ENCODE results near the gene C18orf63.

DNA sequence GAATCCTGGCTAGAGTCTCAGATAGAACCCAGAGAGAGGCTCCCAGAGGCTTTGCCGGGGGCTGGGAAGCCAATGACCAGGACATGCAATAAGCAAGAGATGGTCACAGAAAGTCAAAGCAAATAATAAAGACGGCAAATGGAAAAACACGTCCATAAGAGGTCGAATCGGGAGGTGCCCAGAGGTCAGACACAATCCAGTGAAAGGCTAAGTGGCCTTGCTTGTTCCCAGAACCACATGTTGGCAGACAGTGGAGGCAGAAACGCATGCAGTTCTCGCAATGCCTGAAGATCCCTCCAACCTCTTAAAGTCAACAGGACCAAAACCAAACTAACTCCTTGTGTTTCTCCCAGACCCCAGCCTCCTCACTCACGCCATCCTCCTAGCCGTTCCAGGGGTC lies 26.9 kb upstream of the C18orf63 start:
- no peak for TF ChIP-seq CTCF (IDR thresholded peaks at IDR 0.05)
- TF ChIP-seq POLR2AphosphoS5 (IDR thresholded peaks at IDR 0.05): no peak
- no peak for TF ChIP-seq POLR2A (IDR thresholded peaks at IDR 0.05)
- no peak for TF ChIP-seq EP300 (IDR thresholded peaks at IDR 0.05; ENCODE audit: low read depth)

All from transverse colon (tissue), 4 donors.